GM18508 (cell line): ENCODE measurements around the gene BICC1.

Experiments used
- ATAC-seq: cut with Tn5 transposase; IDR thresholded peaks from one replicate; pipeline ENCODE4 v1.9.1; 2021; ENCODE audit warnings: moderate number of reproducible peaks; ENCODE audit not compliant: insufficient read depth, unreplicated experiment

BICC1 gene

DNA sequence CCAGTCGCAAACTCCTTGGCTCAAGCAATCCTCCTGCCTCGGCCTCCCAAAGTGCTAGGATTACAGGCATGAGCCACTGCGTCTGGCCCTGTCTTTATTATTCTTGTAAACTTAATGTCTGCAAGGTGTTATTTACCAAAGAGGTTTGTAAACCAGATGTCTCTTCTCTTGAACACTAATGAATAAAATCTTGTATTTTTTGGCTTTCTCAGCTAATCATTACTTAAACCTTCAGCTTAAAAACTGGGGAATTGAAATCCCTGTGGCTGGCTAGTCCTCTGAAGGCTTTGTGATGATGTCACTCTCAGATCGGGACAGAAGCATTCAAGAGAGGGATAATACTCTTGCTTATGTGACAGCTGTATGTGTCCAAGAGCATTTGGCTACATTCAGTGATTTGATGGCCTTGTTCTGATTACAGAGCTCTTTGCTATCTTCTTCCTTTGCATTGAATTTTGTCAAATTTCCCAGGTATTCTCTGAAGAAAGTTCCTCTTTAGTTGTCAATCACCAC lies 130.3 kb downstream of the BICC1 start:
- ATAC-seq: no peak

DNA sequence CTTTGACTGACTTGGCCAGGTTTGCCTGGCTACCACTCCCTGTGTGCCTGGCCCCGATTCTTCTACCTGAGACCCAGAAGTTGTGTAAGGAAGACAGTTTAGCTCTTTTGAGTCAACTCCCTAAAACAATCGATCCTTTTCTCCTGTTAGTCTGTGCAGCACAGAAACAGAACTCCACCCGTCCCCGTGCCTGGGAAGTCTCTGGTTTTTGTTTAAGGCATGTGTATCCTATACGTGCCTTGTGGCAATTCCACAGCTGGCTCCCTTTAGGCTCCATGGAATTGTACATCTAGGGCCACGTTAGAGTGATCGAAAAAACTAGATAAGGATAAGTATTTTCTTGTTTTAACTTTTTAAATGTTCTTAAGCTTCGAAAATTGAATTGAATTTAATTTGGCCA lies 131.6 kb downstream of the BICC1 start:
- no peak for ATAC-seq

DNA sequence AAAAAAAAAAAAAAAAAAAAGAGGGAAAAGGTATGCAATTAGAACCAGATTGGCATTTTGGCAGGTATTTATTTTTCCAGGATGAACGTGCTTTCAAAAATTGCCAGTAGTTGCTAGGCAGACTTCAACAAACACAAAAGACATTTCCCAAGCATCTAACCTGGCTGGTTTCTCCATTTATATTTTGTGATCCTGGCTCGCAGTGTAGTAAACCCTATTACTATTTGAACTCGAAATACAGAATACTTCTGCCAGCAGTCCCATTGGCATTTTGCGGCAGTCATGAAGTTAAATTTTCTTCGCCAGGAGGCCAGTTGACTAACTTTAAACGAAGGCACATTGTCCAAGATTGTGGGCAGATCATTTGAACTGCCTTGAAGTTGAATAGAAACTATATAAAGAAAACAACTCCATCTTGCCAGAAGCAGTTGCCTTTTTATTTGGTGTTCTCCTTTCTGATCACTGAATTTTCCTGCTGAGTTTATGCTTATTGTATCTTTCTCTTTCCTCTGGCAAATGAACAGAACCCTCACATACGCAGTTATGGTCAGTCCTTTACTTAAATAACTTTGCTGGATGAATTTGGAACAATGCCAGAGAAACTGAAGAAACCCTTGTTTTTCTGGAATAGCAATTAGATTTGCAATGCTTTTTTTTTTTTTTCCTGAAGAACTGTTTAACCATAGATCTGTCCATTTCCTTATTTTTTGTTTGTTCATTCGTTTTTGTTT lies 132.9 kb downstream of the BICC1 start:
- ATAC-seq: no peak

DNA sequence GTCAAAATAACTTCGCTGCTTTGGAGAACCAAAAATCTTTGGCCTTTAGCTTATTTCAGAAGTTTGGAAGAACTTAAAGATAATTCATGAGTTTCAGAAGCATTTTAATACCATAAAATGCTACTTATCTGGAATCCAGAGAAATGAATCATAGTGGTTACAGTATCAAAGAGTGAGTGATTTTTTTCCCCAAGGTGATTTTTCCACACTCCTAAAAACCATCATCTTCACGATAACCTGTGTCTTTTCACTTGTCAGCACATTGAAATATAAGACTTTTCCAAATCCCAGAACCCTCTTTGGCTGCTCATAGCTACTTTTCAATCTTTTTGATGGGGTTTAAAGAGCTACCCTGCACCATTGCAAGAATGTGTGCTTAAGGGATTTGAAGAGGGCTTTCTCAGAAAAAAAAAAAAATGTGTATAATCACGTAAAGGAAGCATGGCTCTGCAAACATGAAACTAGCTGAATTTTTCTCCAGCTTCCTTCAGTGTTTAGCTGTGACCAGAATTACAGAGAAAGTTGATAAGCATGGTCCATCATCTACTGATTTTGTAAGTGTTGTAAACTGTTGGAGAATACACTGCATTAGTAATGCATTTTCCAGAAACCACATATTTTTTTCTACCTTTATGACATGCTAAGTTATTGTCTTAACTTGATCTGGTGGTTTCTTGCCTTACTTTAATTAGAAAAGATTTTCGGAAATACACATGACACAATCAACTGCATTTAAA lies 134.9 kb downstream of the BICC1 start:
- no peak for ATAC-seq

DNA sequence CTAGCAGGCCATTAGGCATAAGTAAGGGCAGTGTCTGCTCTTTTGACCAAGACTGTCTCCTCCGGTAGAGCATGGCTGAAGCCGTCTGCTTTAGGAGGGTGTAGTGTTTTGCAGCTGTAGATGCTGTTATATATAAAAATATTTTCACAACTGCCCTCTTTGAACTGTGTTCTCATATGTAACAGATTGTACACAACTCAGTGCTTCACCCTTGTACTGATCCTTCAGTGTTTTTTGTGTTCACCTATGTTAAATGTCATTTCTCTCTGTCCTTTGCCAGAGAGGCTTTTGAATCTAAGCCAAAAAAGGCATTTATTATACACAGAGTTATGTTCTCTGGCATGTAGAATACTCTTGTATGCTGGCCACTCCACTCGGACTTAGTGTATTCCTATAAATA lies 135.5 kb downstream of the BICC1 start:
- ATAC-seq: no peak

DNA sequence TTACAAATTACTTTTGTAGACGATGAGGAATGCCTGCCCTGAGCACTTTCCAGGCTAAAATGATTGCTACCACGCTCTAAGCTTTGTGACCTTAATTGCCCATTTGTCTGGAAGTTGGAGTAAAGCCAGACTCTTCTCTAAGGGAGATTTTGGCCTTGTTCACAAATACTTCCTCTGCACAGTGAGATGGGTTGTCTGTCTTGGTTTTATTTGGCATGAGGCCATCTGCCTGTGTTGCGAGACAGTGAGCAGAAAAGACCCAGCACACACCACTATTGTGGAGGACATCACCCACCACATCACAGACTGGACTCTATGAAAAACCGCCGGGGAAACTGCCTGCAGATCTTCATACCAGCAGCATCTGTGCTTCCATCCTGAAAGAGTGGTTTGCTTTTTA lies 138.4 kb downstream of the BICC1 start:
- no peak for ATAC-seq

DNA sequence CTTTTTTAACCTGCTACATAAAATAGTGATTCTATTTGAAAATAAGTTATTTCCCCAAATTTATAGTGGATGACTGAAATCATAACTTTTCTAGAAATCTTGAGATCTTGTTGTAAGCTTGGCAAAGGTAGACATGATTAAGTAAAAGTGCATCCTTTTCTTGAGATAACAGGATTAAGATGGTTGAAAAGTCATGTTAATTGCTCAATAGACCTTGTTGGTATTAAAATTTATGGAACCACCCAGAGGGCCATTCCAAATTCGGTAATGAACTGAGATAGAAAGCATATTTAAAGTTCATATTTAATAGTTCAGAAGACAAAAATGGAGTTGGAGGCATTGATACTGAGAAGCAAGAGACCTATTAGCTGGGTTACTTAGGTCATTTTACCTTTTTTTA lies 139.1 kb downstream of the BICC1 start:
- ATAC-seq: no peak

DNA sequence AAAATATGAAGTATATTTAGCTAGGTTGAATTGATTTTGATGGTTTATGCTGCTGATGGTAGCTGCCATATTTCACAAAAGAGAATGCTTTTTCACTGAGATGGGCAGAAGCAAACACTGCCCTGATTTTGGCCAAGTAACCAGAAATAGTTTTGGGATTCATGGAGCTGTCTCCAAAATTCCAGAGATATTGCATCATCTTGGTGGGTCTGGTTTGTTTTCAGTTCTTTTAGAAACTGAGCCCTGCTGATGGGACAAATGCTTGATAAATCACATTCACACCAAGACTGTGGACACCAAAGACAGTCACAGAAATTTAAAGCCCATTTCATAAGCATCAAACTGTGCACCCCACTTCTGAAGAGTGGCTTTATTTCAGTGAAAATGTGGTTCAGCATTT lies 140.5 kb downstream of the BICC1 start:
- no peak for ATAC-seq

DNA sequence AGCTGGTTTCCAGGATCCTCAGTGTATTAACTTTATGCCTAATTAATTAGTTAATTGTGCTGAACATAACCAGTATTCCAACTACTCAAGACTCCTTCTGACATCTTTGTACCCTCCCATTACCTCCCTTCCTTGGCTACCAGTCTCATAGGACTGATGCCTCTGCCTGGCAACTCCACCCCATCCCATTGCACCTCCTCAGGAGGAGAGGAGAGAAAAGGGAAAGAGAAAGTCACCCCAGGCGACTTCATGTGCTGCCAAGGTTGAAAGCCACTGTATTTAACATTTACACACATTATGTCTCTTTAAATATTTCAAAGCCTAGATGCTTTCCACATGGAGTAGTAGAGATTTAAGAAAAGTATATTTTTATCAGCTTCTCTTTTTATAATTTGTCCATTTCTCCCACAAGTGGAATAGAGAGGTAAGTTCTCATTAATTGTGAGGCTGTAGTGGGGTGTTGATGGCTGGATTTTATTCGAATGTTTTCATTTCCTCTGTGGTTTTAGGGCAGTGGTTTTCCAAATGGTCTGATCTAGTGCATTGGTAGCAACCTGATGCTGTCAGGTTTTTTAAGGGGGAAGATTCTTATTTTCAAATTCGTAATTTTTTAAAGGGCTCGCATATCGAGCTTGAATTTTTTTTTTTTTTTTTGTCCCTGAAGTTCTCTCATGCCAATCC lies 148.0 kb downstream of the BICC1 start:
- ATAC-seq: no peak

DNA sequence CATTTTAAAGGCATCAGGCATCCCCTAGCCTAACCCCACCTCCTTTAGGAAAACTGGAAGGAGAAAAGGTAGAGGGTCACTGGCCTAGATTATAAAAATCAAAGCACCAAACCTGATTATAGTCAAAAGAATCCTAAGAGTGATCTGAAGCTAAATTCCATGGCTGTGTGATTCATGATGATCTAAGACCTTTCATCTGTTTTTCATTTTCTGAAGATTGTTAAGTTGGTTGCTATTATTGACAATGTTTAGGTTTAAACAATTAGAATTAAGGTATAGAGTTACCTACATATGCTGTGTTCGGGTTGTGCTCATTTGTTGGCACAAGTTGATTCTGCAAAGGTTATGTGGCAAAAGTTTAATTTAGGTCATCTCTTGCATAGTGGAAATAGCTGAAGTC lies 148.7 kb downstream of the BICC1 start:
- no peak for ATAC-seq

DNA sequence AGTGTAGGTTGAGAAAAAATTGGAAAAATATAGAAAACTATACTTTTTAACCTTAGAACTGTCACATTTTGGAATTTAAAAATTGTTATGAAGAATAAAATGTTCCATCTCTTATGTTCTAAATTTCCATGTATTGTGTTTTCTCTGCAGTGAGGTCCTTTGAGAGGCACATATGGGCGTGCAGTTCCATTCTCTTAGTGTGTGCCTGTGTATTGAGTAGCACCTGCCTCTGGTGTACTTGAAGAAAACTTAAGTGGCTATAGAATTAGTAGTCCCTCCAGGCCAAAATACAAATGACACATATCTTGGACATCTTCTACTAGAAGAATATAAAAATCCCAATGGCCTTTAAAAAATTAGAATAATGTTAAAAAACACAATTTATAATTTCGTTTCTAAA lies 149.2 kb downstream of the BICC1 start:
- no peak for ATAC-seq

DNA sequence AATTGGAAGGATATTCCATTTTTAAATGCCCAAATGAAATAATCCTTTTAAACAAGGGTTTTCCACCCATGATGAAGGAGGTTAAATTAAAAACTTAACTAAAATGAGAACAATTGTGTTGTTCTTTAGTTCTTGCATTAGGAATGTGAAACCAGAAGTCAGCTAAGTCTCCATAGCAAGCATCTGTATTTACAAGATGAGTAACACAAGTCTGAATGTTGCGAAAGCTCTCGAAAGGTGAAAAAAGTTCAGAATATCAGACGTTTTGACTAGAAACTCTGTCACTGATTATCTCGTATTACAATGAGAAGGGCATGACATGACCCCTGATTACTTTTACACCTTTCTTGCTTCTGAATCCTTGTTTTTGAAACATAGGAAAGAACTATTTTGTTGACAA lies 149.6 kb downstream of the BICC1 start:
- ATAC-seq: no peak

DNA sequence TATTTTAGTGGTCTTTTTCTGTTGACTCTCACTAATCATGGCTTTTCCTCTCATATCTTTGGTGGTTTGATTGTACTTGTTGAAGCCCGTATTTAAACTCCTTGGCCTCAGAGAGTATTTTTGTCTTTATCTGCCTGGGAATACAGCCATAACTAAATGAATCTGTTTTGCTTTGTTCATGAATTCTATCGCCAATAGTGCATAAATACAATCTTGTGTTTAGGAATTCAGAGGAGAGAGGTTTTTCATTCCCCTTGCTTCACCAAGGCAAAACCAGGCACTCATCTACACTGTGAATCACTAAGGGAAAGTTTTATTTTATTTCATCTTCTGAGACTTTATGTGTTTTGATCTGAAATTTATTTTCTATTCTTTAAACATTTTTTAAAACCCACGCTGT lies 152.7 kb downstream of the BICC1 start:
- ATAC-seq: no peak

DNA sequence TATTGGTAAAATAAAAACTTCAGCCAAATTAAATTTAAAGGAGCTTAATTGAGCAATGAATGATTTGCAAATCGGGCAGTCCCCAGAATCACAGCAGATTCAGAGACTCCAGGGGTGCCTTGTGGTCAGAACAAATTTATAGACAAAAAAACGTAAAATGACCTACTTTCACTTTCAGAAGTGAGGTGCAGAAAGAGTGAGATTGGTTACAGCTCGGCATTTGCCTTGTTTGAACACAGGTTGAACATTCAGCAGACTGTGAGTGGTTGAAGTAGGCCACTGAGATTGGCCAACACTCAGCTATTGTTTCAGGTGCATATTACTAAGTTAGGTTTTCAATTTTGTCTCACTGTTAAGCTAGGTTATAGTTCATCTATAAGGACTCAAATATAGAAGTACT lies 153.4 kb downstream of the BICC1 start:
- no peak for ATAC-seq

DNA sequence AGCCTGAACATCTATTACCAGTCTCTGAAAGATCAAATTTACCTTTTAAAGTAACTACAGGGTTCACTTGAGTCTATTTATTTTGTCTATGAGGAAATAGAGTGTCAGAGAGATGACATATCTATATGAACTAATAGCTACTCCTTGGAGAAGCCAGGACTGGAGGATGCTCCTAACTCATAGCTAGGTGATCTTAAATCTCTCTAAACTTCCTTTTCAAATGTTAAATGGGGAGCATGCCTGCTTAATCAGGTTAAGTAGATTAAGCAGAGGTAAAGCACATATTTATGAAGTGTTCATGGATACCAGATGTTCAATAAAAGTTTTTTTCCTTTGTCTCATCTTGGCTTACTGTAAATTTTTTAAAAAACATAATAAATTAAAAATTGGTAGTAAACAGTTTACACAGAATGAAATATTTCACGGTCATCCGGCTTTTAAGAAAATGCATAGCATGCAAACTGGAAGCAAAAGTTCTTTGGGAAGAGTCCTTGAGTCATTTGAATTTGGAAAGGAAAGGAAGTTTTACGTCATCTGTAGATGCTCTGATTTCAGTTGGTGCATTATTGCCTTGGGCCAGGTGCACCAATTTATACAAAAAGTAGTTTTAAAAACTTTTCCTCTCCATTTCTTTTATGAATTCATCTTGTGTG lies 155.1 kb downstream of the BICC1 start:
- no peak for ATAC-seq

DNA sequence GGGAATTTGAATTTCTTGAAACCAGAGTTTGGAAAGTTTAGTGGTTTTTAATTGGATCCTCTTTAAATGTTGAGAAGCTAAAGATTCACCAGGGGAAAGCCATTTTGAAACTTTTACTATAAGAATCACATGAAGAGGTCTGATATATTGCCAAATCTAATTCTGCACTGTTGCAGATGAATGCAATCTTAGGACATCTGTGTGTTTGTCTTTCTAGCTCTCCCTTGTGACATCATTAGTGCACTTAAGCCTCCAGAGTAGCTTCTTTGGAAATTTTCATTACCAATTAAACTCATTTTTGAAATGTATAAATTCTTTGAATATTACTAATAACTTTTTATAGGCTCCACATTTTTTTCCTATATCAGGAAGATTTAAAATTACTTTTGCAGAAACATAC lies 160.2 kb downstream of the BICC1 start:
- ATAC-seq: no peak

DNA sequence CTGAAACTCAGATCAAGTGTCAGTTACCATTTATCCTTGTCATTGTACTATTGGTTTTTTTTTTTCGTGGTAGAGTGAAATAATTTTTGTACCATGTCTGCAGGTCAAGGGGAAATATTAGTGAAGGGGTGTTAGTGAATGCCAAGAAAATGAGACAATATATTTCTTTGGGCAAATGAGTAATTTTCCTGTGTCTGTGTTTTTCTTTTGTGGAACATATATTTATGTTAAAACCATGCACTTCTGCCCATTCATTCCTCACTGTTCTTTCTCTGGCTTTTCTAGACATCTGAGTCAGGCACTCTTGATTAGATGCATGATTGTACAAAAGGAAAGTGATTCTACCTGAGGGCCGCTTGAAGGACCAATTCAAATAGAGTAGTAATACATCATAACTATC lies 161.6 kb downstream of the BICC1 start:
- ATAC-seq: no peak

DNA sequence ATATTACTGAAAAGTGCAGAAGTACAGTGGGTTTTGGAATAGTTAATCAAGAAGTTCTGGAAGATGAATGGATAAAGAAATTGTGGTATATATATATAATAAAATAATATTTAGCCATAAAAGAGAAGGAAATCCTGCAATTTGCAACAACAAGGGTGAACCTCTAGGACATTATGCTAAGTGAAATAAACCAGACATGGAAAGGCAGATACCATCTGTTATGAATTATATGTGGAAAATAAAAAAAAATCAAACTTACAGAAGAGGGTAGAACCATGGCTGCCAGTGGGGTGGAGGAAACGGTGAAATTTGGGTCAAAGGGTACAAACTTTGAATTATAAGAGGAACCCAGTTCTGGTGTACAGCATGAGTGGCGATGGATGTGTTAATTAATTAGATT lies 162.6 kb downstream of the BICC1 start:
- ATAC-seq: no peak

DNA sequence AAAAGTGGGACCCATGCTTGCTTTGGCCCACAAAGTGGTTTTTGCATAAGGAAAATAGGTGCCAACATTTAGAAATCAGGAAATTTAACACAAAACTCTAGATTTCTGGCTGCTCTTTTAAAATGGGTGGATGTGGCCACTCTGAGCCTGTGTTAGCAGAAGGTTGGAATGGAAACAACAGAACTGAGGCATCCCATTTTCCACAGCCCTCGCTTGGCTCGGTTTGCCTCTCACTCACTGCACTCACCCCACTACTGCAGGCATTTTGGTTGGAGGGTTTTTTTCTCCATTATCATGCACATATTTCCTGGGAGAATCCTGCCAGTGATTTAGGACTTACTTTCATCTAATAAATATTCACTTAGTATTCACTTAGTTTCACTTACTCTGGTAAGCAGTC lies 178.9 kb downstream of the BICC1 start:
- ATAC-seq: no peak

DNA sequence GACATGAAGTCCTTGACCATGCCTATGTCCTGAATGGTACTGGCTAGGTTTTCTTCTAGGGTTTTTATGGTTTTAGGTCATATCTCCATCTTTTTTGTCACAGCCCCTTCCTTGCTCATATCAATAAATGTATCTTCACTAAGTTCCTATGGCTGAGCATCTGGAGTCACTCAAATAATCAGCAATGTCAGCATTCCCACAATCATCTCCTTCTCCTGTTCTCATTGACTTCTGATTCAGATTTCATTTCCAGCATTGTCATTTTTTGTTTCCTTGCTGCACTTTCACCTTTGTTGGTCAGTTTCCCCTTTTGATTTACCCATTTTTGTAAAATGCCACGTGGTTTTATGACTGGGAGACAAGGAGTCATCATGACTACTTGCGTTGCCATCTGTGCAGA lies 181.2 kb downstream of the BICC1 start:
- ATAC-seq: no peak

DNA sequence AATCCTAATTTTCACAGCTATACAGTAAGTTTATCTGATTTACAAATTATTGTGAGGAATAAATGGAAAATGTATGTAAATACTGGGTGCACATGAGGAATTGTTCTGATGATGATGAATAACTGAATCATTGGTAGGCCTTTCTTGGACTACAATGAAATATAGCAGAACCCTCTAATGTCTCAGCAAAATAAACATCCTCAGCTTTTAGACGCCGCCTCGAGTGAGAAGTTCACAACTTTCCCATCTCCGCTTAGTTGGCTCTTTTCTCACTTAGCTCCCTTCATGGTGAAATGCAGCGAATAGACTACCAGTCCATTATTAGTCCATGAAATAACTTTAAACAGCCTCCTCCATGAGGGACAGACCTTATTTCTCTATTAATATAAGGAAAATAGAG lies 182.3 kb downstream of the BICC1 start:
- ATAC-seq: no peak
